Fibroblast of skin of left biceps (primary cell): ENCODE measurements around the gene EVI5.
"Not testable (repeated sequence)": the region's sequence is repeated elsewhere in the genome, so short reads cannot be mapped to it uniquely, and the experiment has no call there.

ENCODE experiments used
- DNase-seq, 2 experiments: peaks; one replicate each; pipeline ENCODE4 v3.0.0-alpha.2; 2013; ENCODE audit warnings: low read depth in 2 of 2

EVI5 gene

GRCh38 chr1:92748138-92748537 lies 36.8 kb downstream of the EVI5 start:
- no peak for DNase-seq

DNA sequence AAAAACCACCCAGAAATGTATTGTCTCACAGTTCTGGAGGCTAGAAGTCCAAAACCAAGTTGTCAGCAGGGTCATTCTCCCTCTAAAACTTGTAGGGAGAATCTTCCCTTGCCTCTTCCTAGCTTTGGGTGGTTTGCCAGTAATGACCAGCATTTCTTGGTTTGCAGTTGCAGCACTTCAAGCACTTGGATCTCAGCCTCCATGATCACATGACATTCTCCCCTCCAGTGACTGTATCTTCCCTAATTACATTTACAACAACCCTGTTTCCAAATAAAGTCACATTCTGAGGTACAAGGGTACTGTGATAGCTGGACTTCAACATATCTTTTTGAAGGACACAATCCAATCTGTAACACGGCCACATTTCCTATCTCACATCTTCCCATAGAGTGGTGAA lies 37.2 kb downstream of the EVI5 start:
- DNase-seq, result no peak

DNA sequence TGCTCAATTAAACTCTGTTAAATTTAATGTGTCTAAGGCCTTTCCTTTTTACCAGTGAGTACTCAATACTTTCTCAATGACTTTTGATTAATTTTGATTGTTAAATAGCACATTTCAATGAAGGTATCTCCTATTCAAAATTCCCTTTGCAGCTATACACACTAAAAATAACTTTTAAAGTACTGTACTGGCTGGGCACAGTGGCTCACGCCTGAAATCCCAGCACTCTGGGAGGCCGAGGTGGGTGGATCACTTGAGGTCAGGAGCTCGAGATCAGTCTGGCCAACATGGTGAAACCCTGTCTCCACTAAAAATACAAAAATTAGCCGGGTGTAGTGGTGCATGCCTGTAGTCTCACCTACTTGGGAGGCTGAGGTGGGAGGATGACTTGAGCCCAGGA lies 38.7 kb downstream of the EVI5 start:
- not testable (repeated sequence) for DNase-seq

DNA sequence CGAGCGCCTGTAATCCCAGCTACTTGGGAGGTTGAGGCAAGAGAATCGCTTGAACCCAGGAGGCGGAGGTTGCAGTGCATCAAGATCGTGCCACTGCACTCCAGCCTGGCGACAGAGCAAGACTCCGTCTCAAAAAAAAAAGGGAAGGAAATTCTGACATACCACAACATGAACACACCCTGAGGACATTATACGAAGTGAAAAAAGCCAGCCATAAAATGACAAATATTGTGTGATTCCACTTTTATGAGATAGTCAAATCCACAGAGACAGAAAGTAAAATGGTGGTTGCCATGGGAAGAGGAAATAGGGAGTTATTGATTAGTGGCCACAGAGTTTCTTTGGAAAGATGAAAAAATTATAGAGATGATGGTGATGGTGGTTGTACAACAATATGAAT lies 41.7 kb downstream of the EVI5 start:
- no peak for DNase-seq

DNA sequence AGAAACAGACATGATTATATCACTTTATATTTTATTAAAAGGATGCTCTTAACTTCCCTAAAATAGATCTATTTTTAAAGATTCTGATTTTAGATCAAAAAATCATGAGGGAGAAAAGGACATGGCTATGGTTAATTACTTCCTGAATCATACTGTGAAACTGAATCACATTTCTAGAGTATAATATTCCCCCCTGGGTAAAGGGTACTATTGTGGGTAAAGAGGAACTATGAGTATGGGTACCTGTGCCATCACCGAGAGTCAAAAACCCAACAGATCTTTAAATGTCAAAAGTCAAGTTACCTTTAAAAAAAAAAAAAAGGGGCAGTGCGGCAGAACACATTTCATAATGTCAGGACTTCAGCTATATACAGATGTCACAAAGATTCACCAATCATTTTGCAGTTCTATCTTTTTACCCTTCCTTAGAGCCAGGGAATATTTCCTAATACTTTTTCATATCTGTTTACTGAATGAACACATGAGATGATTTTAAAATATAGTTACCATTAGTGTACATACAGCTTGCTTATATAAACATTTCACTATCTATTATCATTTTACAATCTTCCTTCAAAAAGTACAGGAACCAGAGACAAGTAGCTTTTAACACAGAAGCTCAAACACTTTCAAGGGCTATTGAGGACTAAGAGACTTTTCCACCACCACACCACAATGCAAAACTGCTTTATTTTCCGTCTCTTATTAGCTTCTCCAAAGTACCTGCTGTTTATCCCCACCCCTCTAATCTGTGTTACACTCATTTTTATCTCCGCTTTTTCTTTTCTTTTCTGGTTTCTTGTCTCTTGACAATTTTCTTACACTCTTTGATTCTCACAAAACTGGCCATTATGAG lies 45.0 kb downstream of the EVI5 start:
- no peak for DNase-seq

GRCh38 chr1:92736395-92736794 lies 48.5 kb downstream of the EVI5 start:
- DNase-seq, result no peak

DNA sequence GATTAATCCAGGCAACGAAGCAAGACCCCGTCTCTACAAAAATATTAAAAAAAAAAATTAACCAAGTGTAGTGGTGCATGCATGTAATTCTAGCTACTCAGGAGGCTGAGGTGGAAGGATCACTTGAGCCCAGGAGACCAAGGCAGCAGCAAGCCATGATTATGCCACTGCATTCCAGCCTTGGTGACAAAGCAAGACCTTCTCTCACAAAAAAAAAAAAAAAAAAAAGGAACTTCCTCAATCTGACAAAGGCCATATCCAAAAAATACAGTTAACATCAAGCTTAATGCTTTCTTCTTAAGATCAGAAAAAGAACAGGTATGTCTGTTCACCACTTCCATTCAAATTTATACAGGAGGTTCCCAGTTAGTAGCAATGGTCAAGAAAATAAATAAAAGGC lies 54.4 kb downstream of the EVI5 start:
- no peak for DNase-seq

GRCh38 chr1:92728697-92729096 lies 56.2 kb downstream of the EVI5 start:
- DNase-seq, result no peak

- DNase-seq, result not testable (repeated sequence)
Observed at GRCh38 chr1:92723713-92724112, 61.2 kb downstream of the EVI5 start.

DNA sequence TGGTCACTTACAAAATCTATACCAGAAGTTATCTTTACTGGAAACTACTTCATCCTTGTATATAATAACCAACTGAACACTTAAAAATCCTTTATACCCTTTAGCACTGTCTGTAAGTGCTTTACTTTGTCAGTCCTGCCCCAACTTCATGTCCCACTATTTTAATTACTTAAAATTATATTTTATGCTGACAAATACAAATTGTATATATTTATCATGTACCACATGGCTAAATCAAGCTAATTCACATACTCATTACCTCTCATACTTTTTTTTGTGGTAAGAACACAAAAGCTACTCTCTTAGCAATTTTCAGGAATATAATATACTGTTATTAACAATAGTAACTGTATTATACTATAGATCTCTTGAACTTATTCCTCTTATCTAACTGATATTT lies 63.0 kb downstream of the EVI5 start:
- no peak for DNase-seq

DNA sequence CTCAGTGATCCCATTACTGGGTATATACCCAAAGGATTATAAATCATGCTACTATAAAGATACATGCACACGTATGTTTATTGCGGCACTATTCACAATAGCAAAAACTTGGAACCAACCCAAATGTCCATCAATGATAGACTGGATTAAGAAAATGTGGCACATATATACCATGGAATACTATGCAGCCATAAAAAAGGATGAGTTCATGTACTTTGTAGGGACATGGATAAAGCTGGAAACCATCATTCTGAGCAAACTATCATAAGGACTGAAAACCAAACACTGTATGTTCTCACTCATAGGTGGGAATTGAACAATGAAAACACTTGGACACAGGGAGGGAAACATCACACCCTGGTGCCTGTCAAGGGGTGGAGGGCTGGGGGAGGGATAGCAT lies 63.8 kb downstream of the EVI5 start:
- not testable (repeated sequence) for DNase-seq

GRCh38 chr1:92715476-92715951 lies 69.4 kb downstream of the EVI5 start:
- not testable (repeated sequence) for DNase-seq

DNA sequence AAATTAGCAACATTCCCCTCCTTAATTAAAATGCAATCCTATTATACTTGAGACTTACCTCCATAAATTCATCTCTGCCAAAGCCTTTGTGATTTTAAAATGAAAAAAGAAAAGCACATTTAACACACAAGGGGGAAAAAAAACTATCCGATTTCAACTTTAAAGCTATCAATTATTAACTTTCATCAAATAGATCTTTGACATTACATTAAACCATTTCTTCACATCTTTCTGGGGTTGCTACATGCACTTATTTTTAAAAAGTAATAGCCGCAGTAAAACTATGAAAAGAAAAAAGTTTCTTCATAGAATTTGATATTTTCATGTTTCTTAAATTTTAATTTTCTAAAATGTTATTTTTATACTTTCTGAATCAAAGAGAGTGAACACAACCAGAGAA lies 71.0 kb downstream of the EVI5 start:
- DNase-seq, result no peak

DNA sequence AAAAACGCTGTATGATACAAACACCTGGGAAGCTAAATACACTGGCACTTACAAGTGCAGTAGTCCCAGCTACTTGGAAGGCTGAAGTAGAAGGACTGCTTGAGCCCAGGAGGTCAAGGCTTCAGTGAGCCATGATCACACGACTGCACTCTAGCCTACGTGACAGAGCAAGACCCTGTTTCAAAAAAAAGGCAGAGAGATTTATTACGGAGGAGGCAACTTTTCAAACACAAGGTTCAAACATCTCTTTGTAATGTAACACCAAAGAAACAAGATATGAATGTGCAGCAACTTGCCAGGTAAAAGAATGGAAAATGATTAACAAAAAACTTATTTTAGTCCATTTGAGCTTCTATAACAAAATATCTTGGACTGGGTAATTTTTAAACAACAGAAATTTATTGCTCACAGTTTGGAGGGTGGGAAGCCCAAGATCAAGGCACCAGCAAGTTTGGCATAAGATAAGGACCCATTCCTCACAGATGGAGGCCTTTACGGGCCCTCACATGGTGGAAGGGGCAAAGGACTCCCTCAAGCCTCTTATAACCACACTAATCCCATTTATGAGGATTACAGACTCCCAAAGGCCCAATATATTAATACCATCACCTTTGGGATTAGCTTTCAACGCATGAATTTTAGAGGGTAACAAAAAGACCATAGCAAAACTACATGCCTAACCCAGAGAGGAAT lies 73.3 kb downstream of the EVI5 start:
- DNase-seq, result no peak

GRCh38 chr1:92709738-92710137 lies 75.2 kb downstream of the EVI5 start:
- DNase-seq, result peak in 1 of 2 experiments; percentile 7

- no peak for DNase-seq
Observed at GRCh38 chr1:92708368-92708950, 76.4 kb downstream of the EVI5 start.

DNA sequence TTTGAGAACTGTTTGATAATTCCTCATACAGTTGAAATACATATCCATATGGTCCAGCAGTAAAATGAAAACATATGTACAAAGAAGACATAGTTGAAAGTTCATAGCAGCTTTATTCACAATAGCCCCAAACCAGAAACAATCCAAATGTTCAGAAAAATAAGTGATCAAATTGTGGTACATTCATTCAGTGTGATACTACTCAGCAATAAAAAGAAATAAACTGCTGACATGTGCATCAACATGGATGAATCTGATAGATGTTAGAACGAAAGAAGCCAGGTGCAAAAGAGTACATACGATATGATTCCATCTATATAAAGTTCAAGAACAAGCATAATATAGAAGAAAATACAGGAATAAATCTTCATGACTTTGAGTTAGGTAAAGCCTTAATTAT lies 77.2 kb downstream of the EVI5 start:
- DNase-seq, result no peak

GRCh38 chr1:92707292-92707691 lies 77.6 kb downstream of the EVI5 start:
- DNase-seq, result no peak

GRCh38 chr1:92705446-92705845 lies 79.5 kb downstream of the EVI5 start:
- no peak for DNase-seq

DNA sequence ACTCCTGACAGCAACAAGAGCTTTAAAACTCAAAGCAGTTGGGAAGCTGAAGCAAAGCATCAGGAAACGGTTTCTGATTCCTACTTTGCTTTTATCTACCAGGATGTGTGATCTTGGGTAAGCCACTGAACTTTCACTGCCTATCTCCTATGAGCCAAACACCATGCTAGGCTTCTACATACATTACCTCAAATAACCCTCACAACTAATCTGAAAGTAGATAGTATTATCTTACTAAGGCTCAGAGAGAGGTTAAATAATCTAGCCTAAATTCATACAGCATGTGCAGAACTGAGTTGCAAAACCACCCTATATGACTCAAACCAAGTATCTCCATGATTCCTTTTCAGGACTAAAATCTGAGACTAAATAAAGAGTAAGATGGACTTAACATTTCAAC lies 83.8 kb downstream of the EVI5 start:
- DNase-seq, result no peak

- no peak for DNase-seq
Observed at GRCh38 chr1:92698932-92699331, 86.0 kb downstream of the EVI5 start.

GRCh38 chr1:92695104-92695503 lies 89.8 kb downstream of the EVI5 start:
- no peak for DNase-seq

GRCh38 chr1:92691925-92692324 lies 93.0 kb downstream of the EVI5 start:
- DNase-seq, result no peak
